ENCODE results near the gene CYSLTR1.
"Not testable (repeated sequence)": the region's sequence is repeated elsewhere in the genome, so short reads cannot be mapped to it uniquely, and the experiment has no call there.

The CYSLTR1 gene

DNA sequence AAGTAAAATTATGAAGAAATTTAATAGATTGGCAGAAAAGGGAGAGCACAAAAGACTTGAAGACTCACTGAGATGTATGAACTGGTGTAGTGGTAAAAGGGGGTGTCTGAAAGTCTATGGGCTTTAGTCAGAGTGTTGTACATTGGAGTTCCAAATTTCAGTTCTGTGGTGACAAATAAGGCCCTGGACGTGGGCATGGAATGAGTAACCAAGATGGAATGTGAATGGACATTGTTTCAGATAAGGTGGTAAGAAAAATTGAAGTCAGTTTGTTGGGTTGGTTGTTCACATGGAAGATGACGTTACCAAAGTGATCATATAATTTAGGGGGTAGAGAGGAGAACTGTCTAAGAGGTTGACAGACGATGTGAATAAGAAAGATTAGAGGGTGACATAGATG is 13.9 kb downstream of the CYSLTR1 start:
- no peak overlapping the region for H2AFZ ChIP-seq (ENCODE audit: insufficient read depth, low read length, poor library complexity)
- H3K36me3 ChIP-seq (ENCODE audit: control insufficient read depth in 1 of 2, insufficient read depth in 2 of 2, low read length in 2 of 2), result no peaks in the 10 kb centered on the region
- no peaks in the 10 kb centered on the region for H3K79me1 ChIP-seq (ENCODE audit: low read length)
- H4K12ac ChIP-seq (ENCODE audit: low read depth, low read length), result no peak overlapping the region
- no peak overlapping the region for H4K8ac ChIP-seq (ENCODE audit: low read depth, low read length)
- no peak overlapping the region for H3K4me3 ChIP-seq (ENCODE audit: low read depth, low read length)
- H3K4me2 ChIP-seq (ENCODE audit: low read length), result no peak overlapping the region
- H3K27me3 ChIP-seq (ENCODE audit: insufficient read depth, low read length), result no peaks in the 10 kb centered on the region
- no peak overlapping the region for H2BK5ac ChIP-seq (ENCODE audit: low read depth, low read length, poor library complexity)
- H3K4me1 ChIP-seq (ENCODE audit: control insufficient read depth in 1 of 2, insufficient read depth in 2 of 2, low read length in 2 of 2), result no peaks in the 10 kb centered on the region
- H3K27ac ChIP-seq (ENCODE audit: low read depth, low read length), result no peak overlapping the region
- WGBS (ENCODE audit: extremely low coverage, insufficient coverage, insufficient read length), result no CpG with 5 or more reads among the region's 3 CpGs
- no peak overlapping the region for H4K91ac ChIP-seq (ENCODE audit: low read depth, low read length)
- no peak overlapping the region for H2BK120ac ChIP-seq (ENCODE audit: insufficient read depth, low read length, poor library complexity)
- H3K9ac ChIP-seq (ENCODE audit: low read length), result no peak overlapping the region
- no peak overlapping the region for H2BK12ac ChIP-seq (ENCODE audit: low read length)
- H3K14ac ChIP-seq (ENCODE audit: low read length), result no peak overlapping the region
- DNase-seq, result no peak
- H3K18ac ChIP-seq (ENCODE audit: low read length), result no peak overlapping the region
- no peak overlapping the region for H2AK5ac ChIP-seq (ENCODE audit: low read length)
- no peak overlapping the region for H3K4ac ChIP-seq (ENCODE audit: low read depth, low read length)
- no peaks in the 10 kb centered on the region for H3K9me3 ChIP-seq (ENCODE audit: insufficient read depth, low read depth, low read length)
- no peak overlapping the region for H3K23ac ChIP-seq (ENCODE audit: low read length)
- H3K79me2 ChIP-seq (ENCODE audit: control insufficient read depth, insufficient read depth, low read length, poor library complexity), result no peaks in the 10 kb centered on the region

DNA sequence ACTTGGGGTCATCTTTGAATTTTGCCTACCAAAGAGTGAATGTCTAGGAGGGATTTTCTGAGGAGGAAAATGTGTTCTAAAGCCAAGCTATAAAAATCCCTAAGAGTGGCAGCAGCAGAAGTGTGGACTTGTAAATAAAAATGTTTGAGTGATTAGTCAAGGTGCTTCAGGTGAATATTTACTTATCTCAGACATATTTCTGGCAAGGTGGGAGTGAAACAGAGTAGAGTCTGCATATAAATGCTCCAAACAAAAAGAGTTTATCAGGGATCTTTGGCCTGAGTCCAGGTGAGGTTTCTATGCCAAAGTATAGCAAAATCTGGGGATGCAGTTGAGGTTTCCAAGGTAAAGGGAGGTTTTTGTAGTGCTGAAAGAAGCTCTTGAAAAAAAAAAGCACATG is 19.7 kb downstream of the CYSLTR1 start:
- Histone ChIP-seq H3K23ac (ENCODE audit: low read length) (no peak overlapping the region), H2AFZ (ENCODE audit: insufficient read depth, low read length, poor library complexity) (no peak overlapping the region), H4K91ac (ENCODE audit: low read depth, low read length) (no peak overlapping the region), H3K4me3 (ENCODE audit: low read depth, low read length) (no peak overlapping the region), H3K79me2 (ENCODE audit: control insufficient read depth, insufficient read depth, low read length, poor library complexity) (no peaks in the 10 kb centered on the region), H3K4me1 (ENCODE audit: control insufficient read depth in 1 of 2, insufficient read depth in 2 of 2, low read length in 2 of 2) (no peaks in the 10 kb centered on the region), H3K9ac (ENCODE audit: low read length) (no peak overlapping the region), H3K36me3 (ENCODE audit: control insufficient read depth in 1 of 2, insufficient read depth in 2 of 2, low read length in 2 of 2) (no peaks in the 10 kb centered on the region), H3K18ac (ENCODE audit: low read length) (no peak overlapping the region), H4K8ac (ENCODE audit: low read depth, low read length) (no peak overlapping the region), H4K12ac (ENCODE audit: low read depth, low read length) (no peak overlapping the region), H2AK5ac (ENCODE audit: low read length) (no peak overlapping the region), H3K4ac (ENCODE audit: low read depth, low read length) (no peak overlapping the region), H3K79me1 (ENCODE audit: low read length) (no peaks in the 10 kb centered on the region), H3K4me2 (ENCODE audit: low read length) (no peak overlapping the region), H2BK12ac (ENCODE audit: low read length) (no peak overlapping the region), H3K27ac (ENCODE audit: low read depth, low read length) (no peak overlapping the region), H3K14ac (ENCODE audit: low read length) (no peak overlapping the region), H3K9me3 (ENCODE audit: insufficient read depth, low read depth, low read length) (no peaks in the 10 kb centered on the region), H2BK120ac (ENCODE audit: insufficient read depth, low read length, poor library complexity) (no peak overlapping the region), H3K27me3 (ENCODE audit: insufficient read depth, low read length) (no peaks in the 10 kb centered on the region), H2BK5ac (ENCODE audit: low read depth, low read length, poor library complexity) (no peak overlapping the region)
- DNase-seq, result no peak

DNA sequence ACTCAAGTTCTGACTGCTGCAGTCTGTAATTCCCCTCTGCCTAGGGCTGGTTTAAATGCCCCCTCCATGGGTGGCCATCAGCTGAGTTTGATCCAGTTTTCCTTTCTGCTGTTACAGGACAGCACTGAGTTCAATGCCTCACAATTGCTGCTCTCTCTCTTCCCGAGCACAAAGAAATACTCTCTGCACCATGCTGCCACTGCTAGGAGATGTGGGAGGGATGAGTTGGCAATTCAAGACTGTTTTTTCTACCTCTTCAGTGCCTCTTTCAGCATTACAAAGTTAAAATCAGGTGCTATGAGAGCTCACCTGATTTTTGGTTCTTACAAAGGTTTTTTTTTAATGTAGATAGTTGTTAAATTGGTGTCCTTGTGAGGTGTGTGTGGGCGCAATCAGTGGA is 24.3 kb downstream of the CYSLTR1 start:
- Histone ChIP-seq H3K9ac (ENCODE audit: low read length) (no peak overlapping the region), H3K36me3 (ENCODE audit: control insufficient read depth in 1 of 2, insufficient read depth in 2 of 2, low read length in 2 of 2) (no peaks in the 10 kb centered on the region), H3K23ac (ENCODE audit: low read length) (no peak overlapping the region), H3K79me2 (ENCODE audit: control insufficient read depth, insufficient read depth, low read length, poor library complexity) (no peaks in the 10 kb centered on the region), H4K8ac (ENCODE audit: low read depth, low read length) (no peak overlapping the region), H3K27ac (ENCODE audit: low read depth, low read length) (no peak overlapping the region), H3K9me3 (ENCODE audit: insufficient read depth, low read depth, low read length) (no peaks in the 10 kb centered on the region), H2BK12ac (ENCODE audit: low read length) (no peak overlapping the region), H3K79me1 (ENCODE audit: low read length) (no peaks in the 10 kb centered on the region), H3K14ac (ENCODE audit: low read length) (no peak overlapping the region), H3K27me3 (ENCODE audit: insufficient read depth, low read length) (no peaks in the 10 kb centered on the region), H2BK120ac (ENCODE audit: insufficient read depth, low read length, poor library complexity) (no peak overlapping the region), H3K18ac (ENCODE audit: low read length) (no peak overlapping the region), H2BK5ac (ENCODE audit: low read depth, low read length, poor library complexity) (no peak overlapping the region), H2AFZ (ENCODE audit: insufficient read depth, low read length, poor library complexity) (no peak overlapping the region), H2AK5ac (ENCODE audit: low read length) (no peak overlapping the region), H3K4me1 (ENCODE audit: control insufficient read depth in 1 of 2, insufficient read depth in 2 of 2, low read length in 2 of 2) (no peaks in the 10 kb centered on the region), H4K12ac (ENCODE audit: low read depth, low read length) (no peak overlapping the region), H3K4ac (ENCODE audit: low read depth, low read length) (no peak overlapping the region), H4K91ac (ENCODE audit: low read depth, low read length) (no peak overlapping the region), H3K4me3 (ENCODE audit: low read depth, low read length) (no peak overlapping the region), H3K4me2 (ENCODE audit: low read length) (no peak overlapping the region)
- WGBS (ENCODE audit: extremely low coverage, insufficient coverage, insufficient read length), result no CpG with 5 or more reads among the region's 2 CpGs
- no peak for DNase-seq

DNA sequence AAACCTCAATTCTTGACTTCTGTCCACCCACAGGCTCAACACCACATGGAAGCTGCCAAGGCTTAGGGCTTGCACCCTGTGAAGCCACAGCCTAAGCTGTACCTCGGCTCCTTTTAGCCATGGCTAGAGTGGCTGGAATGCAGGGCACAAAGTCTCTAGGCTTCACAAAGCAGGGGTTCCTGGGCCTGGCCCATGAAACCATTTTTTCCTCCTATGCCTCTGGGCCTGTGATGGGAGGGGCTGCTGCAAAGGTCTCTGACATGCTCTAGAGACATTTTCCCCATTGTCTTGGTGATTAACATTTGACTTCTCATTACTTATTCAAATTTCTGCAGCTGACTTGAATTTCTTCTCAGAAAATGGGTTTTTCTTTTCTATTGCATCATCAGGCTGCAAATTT is 26.5 kb downstream of the CYSLTR1 start:
- H2AFZ ChIP-seq (ENCODE audit: insufficient read depth, low read length, poor library complexity); H3K27me3 ChIP-seq (ENCODE audit: insufficient read depth, low read length); H3K14ac ChIP-seq (ENCODE audit: low read length); H2AK5ac ChIP-seq (ENCODE audit: low read length); H3K27ac ChIP-seq (ENCODE audit: low read depth, low read length); H2BK120ac ChIP-seq (ENCODE audit: insufficient read depth, low read length, poor library complexity); H3K4me2 ChIP-seq (ENCODE audit: low read length); H2BK5ac ChIP-seq (ENCODE audit: low read depth, low read length, poor library complexity); H4K8ac ChIP-seq (ENCODE audit: low read depth, low read length); H3K4me3 ChIP-seq (ENCODE audit: low read depth, low read length); H3K79me2 ChIP-seq (ENCODE audit: control insufficient read depth, insufficient read depth, low read length, poor library complexity); H3K36me3 ChIP-seq (ENCODE audit: control insufficient read depth in 1 of 2, insufficient read depth in 2 of 2, low read length in 2 of 2); H3K4ac ChIP-seq (ENCODE audit: low read depth, low read length); H3K18ac ChIP-seq (ENCODE audit: low read length); H2BK12ac ChIP-seq (ENCODE audit: low read length); H3K9me3 ChIP-seq (ENCODE audit: insufficient read depth, low read depth, low read length); H3K9ac ChIP-seq (ENCODE audit: low read length); H4K12ac ChIP-seq (ENCODE audit: low read depth, low read length); H4K91ac ChIP-seq (ENCODE audit: low read depth, low read length); H3K4me1 ChIP-seq (ENCODE audit: control insufficient read depth in 1 of 2, insufficient read depth in 2 of 2, low read length in 2 of 2); H3K23ac ChIP-seq (ENCODE audit: low read length); H3K79me1 ChIP-seq (ENCODE audit: low read length); DNase-seq: not testable (repeated sequence)
- no CpG with 5 or more reads among the region's 1 CpG for WGBS (ENCODE audit: extremely low coverage, insufficient coverage, insufficient read length)

DNA sequence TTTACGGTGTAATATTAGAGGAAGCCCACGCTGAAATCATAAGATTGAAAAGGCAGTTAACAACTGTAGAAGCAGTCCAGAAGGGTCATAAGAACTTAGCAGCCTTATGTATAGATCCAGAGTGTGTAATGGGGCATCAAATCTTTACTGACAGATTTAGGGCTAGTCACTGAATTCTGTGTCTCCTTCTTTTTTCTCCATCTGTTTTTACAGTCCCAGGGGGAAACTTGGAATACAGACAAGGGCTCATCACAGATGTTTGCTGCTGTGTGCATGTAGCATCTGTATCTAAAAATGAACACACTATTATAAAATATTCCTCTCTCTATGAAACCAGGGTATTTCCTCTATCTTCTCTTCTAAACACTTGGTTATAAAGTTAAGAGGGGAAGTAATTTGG is 43.9 kb downstream of the CYSLTR1 start:
- no peak overlapping the region for H2BK12ac ChIP-seq (ENCODE audit: low read length)
- no peak overlapping the region for H3K23ac ChIP-seq (ENCODE audit: low read length)

More for the DNA sequence above, 43.9 kb downstream of the CYSLTR1 start:
- no CpG with 5 or more reads among the region's 2 CpGs for WGBS (ENCODE audit: extremely low coverage, insufficient coverage, insufficient read length)
- no peak overlapping the region for H4K91ac ChIP-seq (ENCODE audit: low read depth, low read length)
- no peak overlapping the region for H3K18ac ChIP-seq (ENCODE audit: low read length)
- H2BK5ac ChIP-seq (ENCODE audit: low read depth, low read length, poor library complexity), result no peak overlapping the region
- no peak overlapping the region for H3K4ac ChIP-seq (ENCODE audit: low read depth, low read length)
- no peaks in the 10 kb centered on the region for H3K9me3 ChIP-seq (ENCODE audit: insufficient read depth, low read depth, low read length)
- H2AFZ ChIP-seq (ENCODE audit: insufficient read depth, low read length, poor library complexity), result no peak overlapping the region
- no peak overlapping the region for H4K12ac ChIP-seq (ENCODE audit: low read depth, low read length)
- H3K36me3 ChIP-seq (ENCODE audit: control insufficient read depth in 1 of 2, insufficient read depth in 2 of 2, low read length in 2 of 2), result no peaks in the 10 kb centered on the region
- H3K27ac ChIP-seq (ENCODE audit: low read depth, low read length), result no peak overlapping the region
- DNase-seq, result no peak
- no peak overlapping the region for H2AK5ac ChIP-seq (ENCODE audit: low read length)
- H3K79me2 ChIP-seq (ENCODE audit: control insufficient read depth, insufficient read depth, low read length, poor library complexity), result no peaks in the 10 kb centered on the region
- no peak overlapping the region for H3K4me2 ChIP-seq (ENCODE audit: low read length)
- no peaks in the 10 kb centered on the region for H3K4me1 ChIP-seq (ENCODE audit: control insufficient read depth in 1 of 2, insufficient read depth in 2 of 2, low read length in 2 of 2)
- no peak overlapping the region for H3K14ac ChIP-seq (ENCODE audit: low read length)
- H3K79me1 ChIP-seq (ENCODE audit: low read length), result no peaks in the 10 kb centered on the region
- no peaks in the 10 kb centered on the region for H3K27me3 ChIP-seq (ENCODE audit: insufficient read depth, low read length)
- H2BK120ac ChIP-seq (ENCODE audit: insufficient read depth, low read length, poor library complexity), result no peak overlapping the region
- no peak overlapping the region for H3K9ac ChIP-seq (ENCODE audit: low read length)
- no peak overlapping the region for H3K4me3 ChIP-seq (ENCODE audit: low read depth, low read length)
- no peak overlapping the region for H4K8ac ChIP-seq (ENCODE audit: low read depth, low read length)

Measured in trophoblast cell (in vitro differentiated cells and primary cell).